Pancreas (tissue), 10 donors: ENCODE data around the gene RAB14. TPM values are rescaled to one million over a fixed set of nuclear protein-coding genes. Genes with fewer than 3 reads are reported as not detected.

Experiments
- ATAC-seq, 4 donors: fragments of 200-7000 bp; cut with Tn5 transposase; one replicate each; pipeline versions ENCODE4 v1.8.0 to v1.9.1; 2020; ENCODE audit warnings: mild to moderate bottlenecking in 4 of 4, moderate library complexity in 4 of 4
- DNase-seq, 6 donors: peaks; one replicate each; pipeline ENCODE4 v3.0.0-alpha.2; 2020
- FAIRE-seq: peaks from 2 replicates; lab custom pipeline; 2012; peaks lifted over from hg19 to GRCh38; lab: Jason Lieb, UNC
- H3K27ac ChIP-seq, 4 donors: fragments of 200-600 bp; sonication (generic); 1 replicate in 3 of 4; 2 replicates in 1 of 4; pipeline versions ENCODE4 v1.5.0 to v1.8.0; 2020
- H3K27me3 ChIP-seq, 4 donors: fragments of 200-600 bp; one replicate each; pipeline ENCODE4 v1.8.0; 2021
- H3K36me3 ChIP-seq, 3 donors: fragments of 200-600 bp; sonication (generic) in 1 of 3; one replicate each; pipeline versions ENCODE4 v1.5.0 to v1.8.0; 2020 to 2021
- H3K4me1 ChIP-seq, 3 donors: fragments of 200-600 bp; one replicate each; pipeline ENCODE4 v1.8.0; 2021
- H3K4me3 ChIP-seq, 4 donors: fragments of 200-600 bp; sonication (generic) in 2 of 4; one replicate each; pipeline versions ENCODE4 v1.5.0 to v1.8.0; 2020 to 2021
- H3K9me3 ChIP-seq, 4 donors: fragments of 200-600 bp; one replicate each; pipeline ENCODE4 v1.8.0; 2021
- CTCF ChIP-seq, 4 donors: fragments of 200-600 bp; sonication (generic) in 3 of 4; IDR thresholded peaks; one replicate each; pipeline versions ENCODE4 v1.5.0 to v1.8.0; 2021; ENCODE audit warnings: antibody characterized with exemption in 4 of 4
- WGBS, 2 donors: extraction: QIAGEN DNeasy Blood & Tissue Kit; methylation state at CpG; one replicate each; pipeline ENCODE4 v1.1.7; 2013; 5-methylcytosine and 5-hydroxymethylcytosine counted together
- intact Hi-C, 3 donors: fragments of 100-400 bp; cut with DNase I; formaldehyde crosslinking; loops; one replicate each; pipeline versions ENCODE4 v1.11.1 to v1.14.2; 2022
- polyA plus RNA-seq, 2 donors: library from polyadenylated mRNA; stranded (reverse); fragments of 200-250 nt; gene quantifications; one replicate each; pipeline ENCODE4 v1.2.3, GENCODE V29; 2013
- total RNA-seq, 6 donors: library from RNA; stranded (reverse); fragmentation: NEBNext Ultra II Directional in 4 of 6; extraction: Animal tissue kit (Norgen Biotek cat#: 25700) in 4 of 6; gene quantifications; one replicate each; pipeline versions ENCODE4 v1.2.1 to v1.2.4, GENCODE V29; 2021 to 2023
- donor health status: healthy with polysubstance abuse.
- donor health status: DM: no; HTN: no; CAD: no; lungs with moderate emphysema.
- donor health status: DM: no; HTN: no; CAD: no.
- donor health status: control.
- donor health status: control.
- donor health status: Bipolar disorder and iron deficiency.
- donor health status: DM: yes; HTN: yes; CAD: no.
- donor health status: DM: no; HTN: no; CAD: no.
- donor health status: DM: no; HTN: no; CAD: no.
- donor health status: DM: yes; HTN: yes; CAD: no.

The RAB14 gene
- total and polyA plus RNA-seq, 8 donors = 9.2 to 37.0 (median 23.1) TPM

GRCh38 chr9:121196389-121196788 lies 5.3 kb downstream of the RAB14 start:
- H3K27ac ChIP-seq = no peak overlapping the region
- intact Hi-C loops = no loop called here
- no peak for TF ChIP-seq CTCF (IDR thresholded peaks at IDR 0.05)
- no peak overlapping the region for H3K4me3 ChIP-seq
- DNase-seq (no peak), ATAC-seq (no peak), FAIRE-seq (no peak)
- 28 to 34% methylated on average over 4 of the region's 4 CpGs for WGBS, 2 donors
- H3K9me3 ChIP-seq = no peaks in the 10 kb centered on the region
- H3K27me3 ChIP-seq = no peaks in the 10 kb centered on the region
- peaks cover 39 to 79% (median 78%) of the 10 kb centered on the region in 3 donors for H3K4me1 ChIP-seq
- no peaks in the 10 kb centered on the region for H3K36me3 ChIP-seq

GRCh38 chr9:121194730-121195129 lies 6.9 kb downstream of the RAB14 start:
- no peak for TF ChIP-seq CTCF (IDR thresholded peaks at IDR 0.05)
- no peaks in the 10 kb centered on the region for H3K36me3 ChIP-seq
- H3K4me3 ChIP-seq = no peak overlapping the region
- H3K27me3 ChIP-seq = no peaks in the 10 kb centered on the region
- no peaks in the 10 kb centered on the region for H3K9me3 ChIP-seq
- FAIRE-seq (no peak), ATAC-seq (peak in 3 of 4 donors; percentile 58 to 67 (median 66)), DNase-seq (no peak)
- 9 to 11% methylated on average over 1 of the region's 1 CpG for WGBS, 2 donors
- H3K4me1 ChIP-seq = peaks cover 36 to 85% (median 76%) of the 10 kb centered on the region in 3 donors
- intact Hi-C loops = no loop called here
- peak overlapping the region in 2 of 4 donors; percentile 17 for H3K27ac ChIP-seq

- no peak for DNase-seq
- WGBS, 2 donors = 0 to 4% methylated on average over 1 of the region's 1 CpG
- H3K36me3 ChIP-seq = no peaks in the 10 kb centered on the region
- H3K4me1 ChIP-seq = peaks cover 24 to 73% (median 63%) of the 10 kb centered on the region in 3 donors
- TF ChIP-seq CTCF (IDR thresholded peaks at IDR 0.05) = no peak
- ATAC-seq = no peak
- H3K4me3 ChIP-seq = no peak overlapping the region
- no peak for FAIRE-seq
- no peaks in the 10 kb centered on the region for H3K27me3 ChIP-seq
- intact Hi-C loops = no loop called here
- H3K9me3 ChIP-seq = no peaks in the 10 kb centered on the region
- H3K27ac ChIP-seq = no peak overlapping the region
These were observed 8.6 kb downstream of the RAB14 start for GRCh38 chr9:121192959-121193640.

GRCh38 chr9:121192518-121192917 lies 9.2 kb downstream of the RAB14 start:
- 22 to 31% methylated on average over 1 of the region's 1 CpG for WGBS, 2 donors

More at GRCh38 chr9:121192518-121192917, 9.2 kb downstream of the RAB14 start:
- no peak for TF ChIP-seq CTCF (IDR thresholded peaks at IDR 0.05)
- intact Hi-C loops = no loop called here
- Histone ChIP-seq H3K27ac (no peak overlapping the region), H3K4me3 (no peak overlapping the region), H3K27me3 (no peaks in the 10 kb centered on the region), H3K36me3 (no peaks in the 10 kb centered on the region), H3K9me3 (no peaks in the 10 kb centered on the region), H3K4me1 (peaks cover 24 to 74% (median 64%) of the 10 kb centered on the region in 3 donors)
- DNase-seq = no peak
- no peak for FAIRE-seq
- no peak for ATAC-seq
